Fibroblast of lung (primary cell): ENCODE data around the gene CRYAB. TPM values are rescaled to one million over a fixed set of nuclear protein-coding genes. Genes with fewer than 3 reads are reported as not detected.

ENCODE experiments used
- DNase-seq, 2 donors: peaks; one replicate each; pipeline versions ENCODE4 v3.0.0 to v3.0.0-alpha.2; 2010; ENCODE audit warnings: low read depth in 2 of 2
- H2AFZ ChIP-seq: 2 replicates; pipeline ENCODE4 v1.5.1; 2012; ENCODE audit warnings: low read length, control low read depth, inconsistent platforms
- H3K27ac ChIP-seq: 2 replicates; pipeline ENCODE4 v1.5.1; 2011; ENCODE audit warnings: low read length, control low read depth; ENCODE audit not compliant: insufficient read depth
- H3K27me3 ChIP-seq: 2 replicates; pipeline ENCODE4 v1.5.1; 2011; ENCODE audit warnings: mild to moderate bottlenecking, low read length; ENCODE audit not compliant: control insufficient read depth, insufficient read depth
- H3K36me3 ChIP-seq: 2 replicates; pipeline ENCODE4 v1.5.1; 2011; ENCODE audit warnings: low read length; ENCODE audit not compliant: control insufficient read depth, insufficient read depth
- H3K4me1 ChIP-seq: 2 replicates; pipeline ENCODE4 v1.5.1; 2011; ENCODE audit warnings: low read length; ENCODE audit not compliant: control insufficient read depth, insufficient read depth; ENCODE audit errors: extremely low read depth
- H3K4me2 ChIP-seq: 2 replicates; pipeline ENCODE4 v1.5.1; 2011; ENCODE audit warnings: low read length, control low read depth; ENCODE audit not compliant: insufficient read depth; ENCODE audit errors: extremely low read depth
- H3K4me3 ChIP-seq, 4 experiments: fragments of 200-600 bp in 1 of 4; sonication (generic) in 1 of 4; replicated peaks in 1 of 4; 2 replicates each; pipeline ENCODE4 v1.5.1; 2011 to 2016; ENCODE audit warnings: low read length in 4 of 4, low read depth in 3 of 4, mild to moderate bottlenecking in 3 of 4, control low read depth in 2 of 4, inconsistent platforms in 1 of 4, mixed read lengths in 1 of 4; ENCODE audit not compliant: insufficient read depth in 1 of 4; ENCODE audit errors: control extremely low read depth in 1 of 4
- H3K79me2 ChIP-seq: 2 replicates; pipeline ENCODE4 v1.5.1; 2012; ENCODE audit warnings: mild to moderate bottlenecking, low read length, inconsistent platforms; ENCODE audit not compliant: control insufficient read depth, insufficient read depth
- H3K9ac ChIP-seq: 2 replicates; pipeline ENCODE4 v1.5.1; 2011; ENCODE audit warnings: mild to moderate bottlenecking, low read length, control low read depth; ENCODE audit not compliant: insufficient read depth
- H3K9me3 ChIP-seq: 2 replicates; pipeline ENCODE4 v1.5.1; 2012; ENCODE audit warnings: low read depth, low read length; ENCODE audit not compliant: control insufficient read depth, insufficient read depth
- H4K20me1 ChIP-seq: 2 replicates; pipeline ENCODE4 v1.5.1; 2011; ENCODE audit warnings: low read length; ENCODE audit not compliant: control insufficient read depth, insufficient read depth; ENCODE audit errors: extremely low read depth
- EZH2 ChIP-seq: IDR thresholded peaks from 2 replicates; pipeline ENCODE4 v1.5.1; 2012; ENCODE audit warnings: low read length, control low read depth, mild to moderate bottlenecking; ENCODE audit errors: missing control alignments
- polyA plus RNA-seq, 2 donors: library from polyadenylated mRNA; depleted of rRNA in 1 of 2; stranded (reverse) in 1 of 2; unstranded in 1 of 2; fragments of >200 nt; gene quantifications; 2 replicates each; pipeline ENCODE4 v1.2.1, GENCODE V29; 2011 to 2012; ENCODE audit warnings: missing spikeins in 1 of 2
- total RNA-seq: library from RNA; depleted of rRNA; stranded (reverse); fragments of >200 nt; gene quantifications from 2 replicates; pipeline ENCODE4 v1.2.1, GENCODE V29; 2014
- TF ChIP-seq, protein P1 (sequence below), 2 donors: IDR thresholded peaks in 1 of 2; conservative IDR thresholded peaks in 1 of 2; 1 replicate in 1 of 2; 2 replicates in 1 of 2; pipeline ENCODE4 v1.5.1; 2011 to 2012; ENCODE audit warnings: low read length in 2 of 2, control low read depth in 1 of 2, inconsistent platforms in 1 of 2, low read depth in 1 of 2, mild to moderate bottlenecking in 1 of 2

The CRYAB gene
- total and polyA plus RNA-seq, 2 donors (not counting 1 experiment from before 2014, with no cell fraction given), result 48.1 to 51.2 TPM

DNA sequence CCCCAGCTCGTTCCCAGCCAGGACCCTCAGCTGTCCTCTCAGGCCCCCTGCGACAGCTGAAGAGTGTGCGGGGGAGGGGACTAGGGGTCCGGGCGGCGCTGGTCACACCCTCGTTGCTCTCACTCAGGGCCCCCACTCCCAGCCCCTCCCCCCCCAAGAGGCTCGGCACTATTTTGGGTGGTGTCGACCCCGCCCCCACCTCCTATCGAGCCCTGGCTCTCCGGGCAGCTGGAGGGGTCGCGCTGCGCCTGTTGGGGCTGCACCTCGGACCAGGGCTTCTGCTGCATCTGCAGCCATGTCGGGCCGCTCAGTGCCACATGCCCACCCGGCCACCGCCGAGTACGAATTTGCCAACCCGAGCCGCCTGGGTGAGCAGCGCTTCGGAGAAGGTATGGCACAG lies 965 bp upstream of the CRYAB start, which contains the start of gene HSPB2:
TSS of gene HSPB2 (plus strand) at position 200 of the 400 bp plus-strand sequence. CDS start at position 296, 96 bp downstream.
- Histone ChIP-seq H3K9me3 (no peaks in the 10 kb centered on the region), H3K36me3 (no peaks in the 10 kb centered on the region), H3K4me2 (peak within 1 kb of the TSS; percentile 64), H2AFZ (peak within 1 kb of the TSS; percentile 79), H3K4me1 (peaks cover 16% of the 10 kb centered on the region), H3K4me3 (peak within 1 kb of the TSS; percentile 5 to 64 (median 15)), H4K20me1 (no peaks in the 10 kb centered on the region), H3K27ac (peak within 1 kb of the TSS; percentile 65), H3K79me2 (no peaks in the 10 kb centered on the region), H3K9ac (peak within 1 kb of the TSS; percentile 65), H3K27me3 (no peaks in the 10 kb centered on the region)
- DNase-seq, result no peak
- TF ChIP-seq EZH2, result no peak
- TF ChIP-seq, protein P1, sequence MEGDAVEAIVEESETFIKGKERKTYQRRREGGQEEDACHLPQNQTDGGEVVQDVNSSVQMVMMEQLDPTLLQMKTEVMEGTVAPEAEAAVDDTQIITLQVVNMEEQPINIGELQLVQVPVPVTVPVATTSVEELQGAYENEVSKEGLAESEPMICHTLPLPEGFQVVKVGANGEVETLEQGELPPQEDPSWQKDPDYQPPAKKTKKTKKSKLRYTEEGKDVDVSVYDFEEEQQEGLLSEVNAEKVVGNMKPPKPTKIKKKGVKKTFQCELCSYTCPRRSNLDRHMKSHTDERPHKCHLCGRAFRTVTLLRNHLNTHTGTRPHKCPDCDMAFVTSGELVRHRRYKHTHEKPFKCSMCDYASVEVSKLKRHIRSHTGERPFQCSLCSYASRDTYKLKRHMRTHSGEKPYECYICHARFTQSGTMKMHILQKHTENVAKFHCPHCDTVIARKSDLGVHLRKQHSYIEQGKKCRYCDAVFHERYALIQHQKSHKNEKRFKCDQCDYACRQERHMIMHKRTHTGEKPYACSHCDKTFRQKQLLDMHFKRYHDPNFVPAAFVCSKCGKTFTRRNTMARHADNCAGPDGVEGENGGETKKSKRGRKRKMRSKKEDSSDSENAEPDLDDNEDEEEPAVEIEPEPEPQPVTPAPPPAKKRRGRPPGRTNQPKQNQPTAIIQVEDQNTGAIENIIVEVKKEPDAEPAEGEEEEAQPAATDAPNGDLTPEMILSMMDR (conservative IDR thresholded peaks at IDR 0.05 in 1 of 2, IDR thresholded peaks at IDR 0.05 in 1 of 2; ENCODE audit: low read depth in 1 of 2, low read length in 2 of 2), result no peak

DNA sequence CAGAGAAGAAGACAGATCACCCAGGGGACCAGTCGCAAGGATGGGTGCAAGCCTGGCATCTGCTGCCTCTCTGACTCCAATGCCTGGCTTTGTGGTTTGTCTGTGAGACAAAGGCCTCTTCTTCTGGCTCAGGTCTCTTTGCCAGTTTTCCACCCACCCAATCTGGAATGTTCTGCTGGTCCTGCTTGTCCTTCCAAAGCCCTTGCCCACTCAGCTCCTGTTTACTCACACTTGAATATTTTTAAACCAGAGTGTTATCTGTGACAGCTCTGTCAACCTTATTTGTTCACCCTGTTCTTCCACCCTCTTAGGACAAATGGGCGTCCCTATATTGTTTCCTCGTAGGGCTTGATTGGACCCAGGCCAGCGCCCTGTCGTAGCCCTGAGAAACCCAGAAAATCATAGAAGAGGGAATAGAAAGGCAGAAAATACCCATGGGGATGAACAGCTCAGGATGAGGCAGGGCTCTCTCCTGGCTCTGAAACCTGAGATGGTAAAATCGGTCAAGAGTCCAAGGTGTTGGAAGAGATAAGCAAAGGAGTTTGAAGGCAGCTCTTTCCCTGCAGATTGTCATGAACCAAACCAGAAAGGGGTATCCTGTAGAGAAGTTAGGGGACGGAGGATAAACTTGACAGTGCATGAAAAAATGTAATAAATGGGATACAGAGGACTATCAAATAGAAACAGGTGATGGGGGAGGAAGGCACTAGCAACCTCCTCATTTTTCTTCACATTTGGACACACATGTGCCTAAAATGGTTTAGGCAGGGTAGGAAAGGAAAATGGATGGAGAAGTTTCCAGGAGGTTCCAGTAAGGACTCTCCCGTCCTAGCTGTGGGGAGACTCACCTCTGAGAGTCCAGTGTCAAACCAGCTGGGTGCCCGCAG lies 651 bp downstream of the CRYAB start:
- Histone ChIP-seq H3K27ac (no peak overlapping the region), H3K79me2 (no peaks in the 10 kb centered on the region), H3K4me1 (peaks cover 16% of the 10 kb centered on the region), H3K27me3 (no peaks in the 10 kb centered on the region), H3K4me3 (peak overlapping the region in 1 of 4 experiments; percentile 64), H3K4me2 (no peak overlapping the region), H4K20me1 (no peaks in the 10 kb centered on the region), H3K9ac (no peak overlapping the region), H3K9me3 (no peaks in the 10 kb centered on the region), H2AFZ (no peak overlapping the region), H3K36me3 (no peaks in the 10 kb centered on the region)
- no peak for TF ChIP-seq EZH2
- TF ChIP-seq, protein P1 (conservative IDR thresholded peaks at IDR 0.05 in 1 of 2, IDR thresholded peaks at IDR 0.05 in 1 of 2; ENCODE audit: low read depth in 1 of 2, low read length in 2 of 2), result no peak
- peak in 1 of 2 donors; percentile 20 for DNase-seq

DNA sequence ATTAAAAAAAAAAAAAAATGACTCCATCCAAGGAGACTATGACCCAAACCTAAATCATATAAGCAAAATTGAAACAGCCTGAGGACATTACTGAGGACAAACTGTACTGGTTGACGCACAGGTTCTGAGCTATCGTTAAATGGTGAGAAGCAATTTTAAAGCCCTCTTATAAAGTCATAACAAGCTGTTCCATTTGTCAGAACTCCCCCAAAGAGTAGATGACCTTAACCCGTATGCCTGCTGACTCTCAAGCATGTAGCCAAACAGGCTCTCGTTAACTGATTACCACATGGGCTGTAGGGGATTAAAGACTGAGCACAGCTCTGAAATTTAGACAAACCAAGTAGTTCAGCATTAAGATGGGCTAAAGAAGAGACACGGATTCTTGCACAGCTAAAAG lies 2.2 kb downstream of the CRYAB start:
- Histone ChIP-seq H4K20me1 (no peaks in the 10 kb centered on the region), H3K4me3 (no peak overlapping the region), H3K4me2 (no peak overlapping the region), H3K36me3 (no peaks in the 10 kb centered on the region), H3K27ac (no peak overlapping the region), H3K79me2 (no peaks in the 10 kb centered on the region), H2AFZ (no peak overlapping the region), H3K27me3 (no peaks in the 10 kb centered on the region), H3K4me1 (peaks cover 15% of the 10 kb centered on the region), H3K9ac (no peak overlapping the region), H3K9me3 (no peaks in the 10 kb centered on the region)
- no peak for DNase-seq
- TF ChIP-seq, protein P1 (conservative IDR thresholded peaks at IDR 0.05 in 1 of 2, IDR thresholded peaks at IDR 0.05 in 1 of 2; ENCODE audit: low read depth in 1 of 2, low read length in 2 of 2), result no peak
- no peak for TF ChIP-seq EZH2
